ENCODE measurements around the gene CYP17A1.

Gene CYP17A1

GRCh38 chr10:102801978-102802377, 35.2 kb downstream of the CYP17A1 start:
- no peak for DNase-seq

DNA sequence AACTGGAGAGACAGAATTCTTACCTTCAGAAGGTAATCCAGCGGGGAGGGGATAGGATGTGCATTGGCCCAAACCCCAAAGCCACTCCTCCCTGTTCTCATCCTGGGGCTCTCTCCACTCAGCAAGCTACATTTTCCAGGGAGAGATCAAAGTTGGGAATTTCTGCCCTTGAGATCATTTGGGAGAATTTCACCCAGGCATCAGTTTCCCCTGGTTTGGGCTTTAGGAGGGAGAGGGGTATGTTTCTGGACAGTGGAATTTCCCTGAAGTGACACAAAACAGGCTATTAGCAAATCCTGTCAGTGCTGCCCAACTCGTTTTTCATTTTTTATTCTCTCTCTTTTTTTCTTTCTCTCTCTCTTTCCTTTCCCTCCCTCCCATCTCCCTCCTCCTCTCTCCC, 35.7 kb downstream of the CYP17A1 start:
- no peak for DNase-seq

DNA sequence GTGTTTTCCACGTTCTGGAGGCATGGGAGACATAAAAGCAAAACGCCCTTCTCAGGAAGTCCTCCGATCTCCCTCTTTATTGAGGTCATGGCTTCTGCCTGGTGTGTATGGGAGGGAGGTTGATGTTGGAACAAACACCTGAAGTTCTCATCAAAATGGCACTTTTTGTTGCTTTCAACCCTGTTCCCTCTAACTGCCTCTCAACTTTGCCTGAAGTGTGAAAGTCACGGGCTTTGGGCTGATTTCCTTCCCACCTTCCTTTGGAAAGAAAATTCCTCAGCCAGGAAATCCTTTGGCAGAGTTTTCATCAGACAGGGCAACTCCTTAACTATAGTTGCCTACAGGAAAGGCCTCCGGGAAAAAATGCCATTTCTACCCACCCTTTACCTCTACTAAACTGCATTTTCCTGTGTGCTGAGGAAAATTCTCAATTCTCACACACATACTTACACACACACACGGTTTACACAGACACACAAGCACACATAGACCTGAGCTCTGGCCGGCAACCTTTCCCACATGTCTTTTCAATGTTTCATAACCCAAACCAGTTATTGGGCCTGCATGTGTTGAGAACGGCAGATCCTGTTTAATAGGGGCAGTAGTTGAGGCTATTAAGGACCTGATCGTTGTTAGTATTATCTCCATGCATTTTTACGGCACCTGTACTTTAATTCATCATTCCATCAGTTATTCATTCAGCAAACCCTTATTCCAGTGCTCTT, 36.4 kb downstream of the CYP17A1 start:
- no peak for DNase-seq

GRCh38 chr10:102799691-102800471, 37.3 kb downstream of the CYP17A1 start:
- no peak for DNase-seq

- DNase-seq, result peak; percentile 55 to 67
Measured at GRCh38 chr10:102796407-102797176, 40.6 kb downstream of the CYP17A1 start.

DNA sequence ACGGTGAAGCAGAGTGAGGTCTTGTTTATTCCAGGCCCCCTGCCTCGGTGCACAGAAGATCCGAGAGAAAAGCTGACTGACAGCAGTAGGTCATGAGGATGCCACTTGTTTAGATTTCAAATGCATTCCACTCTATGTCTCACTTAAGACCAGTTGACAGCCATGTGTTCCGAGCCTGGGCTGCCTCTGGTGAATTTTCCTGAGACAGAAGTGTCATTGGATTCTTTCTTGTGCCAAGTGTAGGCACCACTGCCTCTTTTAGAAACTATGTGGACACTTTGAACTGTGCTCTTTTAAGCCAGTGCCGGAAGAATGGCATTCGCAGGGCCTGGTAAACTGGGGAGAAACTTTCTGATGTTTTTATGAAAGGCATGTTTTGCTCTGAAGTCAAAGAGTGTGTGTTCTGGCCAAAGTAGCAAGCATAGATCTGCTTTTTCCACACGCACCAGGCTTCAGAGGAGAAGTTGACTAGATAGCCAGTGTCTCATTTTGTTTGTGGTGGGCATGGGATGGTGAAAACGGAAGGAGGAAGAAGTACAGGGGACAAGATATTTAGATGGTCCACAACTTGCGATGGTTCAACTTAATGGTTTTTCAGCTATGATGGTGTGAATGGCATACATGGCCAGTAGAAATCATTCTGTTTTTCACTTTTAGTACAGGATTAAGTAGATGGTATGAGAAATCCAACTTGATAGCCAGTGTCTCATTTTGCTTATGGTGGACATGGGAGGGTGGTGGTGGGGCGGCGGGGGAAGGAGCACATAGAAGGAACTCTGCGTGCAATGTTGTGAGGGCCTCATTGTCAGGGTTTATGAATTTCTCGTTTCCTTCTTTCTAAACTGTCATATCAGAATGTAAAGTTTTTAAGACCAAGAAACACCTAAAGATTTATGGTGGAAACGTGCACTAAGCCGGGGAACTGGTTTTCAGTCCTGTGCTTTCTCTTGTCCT, 41.5 kb downstream of the CYP17A1 start:
- DNase-seq, result no peak

DNA sequence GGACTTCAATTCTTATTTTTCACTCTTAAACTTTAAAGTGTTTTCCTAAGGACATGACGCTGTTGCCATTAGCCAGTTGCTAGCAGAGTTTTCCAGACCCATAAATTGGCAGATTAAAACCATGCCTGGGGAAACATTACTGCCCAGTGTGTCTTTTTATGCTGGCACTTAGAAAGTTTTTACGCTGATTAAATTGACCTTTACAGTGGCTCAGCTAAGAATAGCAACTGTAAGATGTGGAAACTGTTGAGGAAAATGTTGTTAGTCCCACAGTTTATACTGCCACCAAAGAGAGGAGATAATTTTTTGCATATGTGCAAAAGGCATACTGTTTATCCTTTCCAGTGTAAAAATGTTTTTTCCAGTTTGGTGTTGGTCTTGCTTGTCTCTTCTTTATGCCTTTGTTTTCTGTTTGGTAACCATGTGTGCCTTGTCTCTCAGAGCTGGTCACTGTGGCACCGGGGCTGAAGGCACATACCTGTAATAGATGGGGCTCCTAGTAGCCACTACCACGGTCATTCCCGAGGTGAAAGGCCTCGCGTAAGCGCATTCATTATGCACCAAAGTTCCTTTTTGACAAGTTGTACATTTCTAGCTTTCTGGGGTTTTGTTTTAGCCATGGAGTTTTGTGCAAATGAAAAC, 45.3 kb downstream of the CYP17A1 start:
- DNase-seq, result no peak

GRCh38 chr10:102785818-102786217, 51.4 kb downstream of the CYP17A1 start:
- no peak for DNase-seq

- DNase-seq, result no peak
Measured at GRCh38 chr10:102783568-102783967, 53.6 kb downstream of the CYP17A1 start.

DNA sequence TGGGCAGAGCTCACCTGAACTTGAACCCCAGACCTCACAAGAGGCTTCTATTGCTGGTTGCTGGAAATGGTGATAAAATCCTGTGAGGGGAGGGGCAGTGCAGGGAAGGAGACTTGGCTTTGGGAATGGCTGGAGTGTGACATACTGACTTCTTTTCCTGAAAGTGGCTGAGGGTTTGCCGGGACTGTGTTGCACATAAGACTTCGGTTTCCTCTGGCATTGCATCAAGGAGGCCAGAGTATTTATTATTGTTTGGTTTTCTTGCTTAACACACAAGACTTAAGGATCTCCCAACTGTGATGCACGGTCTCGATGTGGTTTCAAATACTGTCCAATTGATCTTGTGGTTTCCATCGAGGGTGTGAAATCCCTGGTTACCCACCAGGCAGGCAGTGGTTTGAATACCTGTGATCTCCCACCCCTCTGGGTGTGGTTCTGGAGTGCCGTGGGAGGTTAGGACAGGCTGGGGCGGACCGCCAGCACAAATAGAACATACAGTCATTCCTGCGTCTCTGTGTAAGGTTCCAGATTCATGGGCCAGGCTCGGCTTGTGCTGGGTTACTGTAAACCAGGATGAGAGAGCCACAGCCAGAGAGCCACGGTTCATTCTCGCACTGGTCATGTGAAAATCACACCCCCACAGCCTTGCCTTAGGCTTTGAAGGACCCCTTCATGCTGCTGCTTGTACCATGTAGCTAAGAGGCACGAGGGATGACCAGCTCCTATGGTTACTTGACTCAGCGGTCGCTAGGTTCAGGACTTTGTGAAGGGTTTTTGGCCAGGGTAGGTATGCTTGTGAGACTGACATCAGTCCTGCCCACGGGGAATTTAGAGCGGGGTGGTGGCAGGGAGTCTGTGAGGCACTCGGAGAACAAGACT, 54.3 kb downstream of the CYP17A1 start:
- DNase-seq, result no peak

GRCh38 chr10:102781921-102782557, 55.2 kb downstream of the CYP17A1 start:
- DNase-seq, result no peak

GRCh38 chr10:102781090-102781920, 55.9 kb downstream of the CYP17A1 start:
- DNase-seq, result no peak
